B cell (primary cell): ENCODE data around the gene PRDM2. TPM values are rescaled to one million over a fixed set of nuclear protein-coding genes. Genes with fewer than 3 reads are reported as not detected.
A peak's percentile ranks its signal among the peaks of the same experiment; 100 is the strongest.

ENCODE experiments used
- ATAC-seq: fragments of 200-7000 bp; cut with Tn5 transposase; one replicate; pipeline ENCODE4 v1.10.0; 2021; ENCODE audit warnings: low read depth, mild to moderate bottlenecking, moderate number of reproducible peaks, moderate library complexity
- CTCF ChIA-PET: fragments of 350-600 bp; sonication (Branson Sonifier 250); formaldehyde crosslinking; loops from one replicate; lab custom pipeline; 2021; ENCODE audit warnings: antibody characterized with exemption, inconsistent platforms; lab: Charles Lee
- POLR2A ChIA-PET: fragments of 350-600 bp; sonication (Branson Sonifier 250); formaldehyde crosslinking; loops from one replicate; lab custom pipeline; 2021; ENCODE audit warnings: antibody characterized with exemption; lab: Charles Lee
- DNase-seq: peaks from one replicate; pipeline ENCODE4 v3.0.0; 2013
- H2AFZ ChIP-seq: 2 replicates; pipeline ENCODE4 v1.6.1; 2012; ENCODE audit warnings: mild to moderate bottlenecking, low read depth, low read length; ENCODE audit not compliant: insufficient read depth, poor library complexity, severe bottlenecking
- H3K27ac ChIP-seq, 2 donors: 1 replicate in 1 of 2; 2 replicates in 1 of 2; pipeline ENCODE4 v1.5.1; 2012 to 2013; ENCODE audit warnings: low read length in 2 of 2, mild to moderate bottlenecking in 2 of 2, moderate library complexity in 1 of 2
- H3K27me3 ChIP-seq, 4 experiments: fragments of 200-600 bp in 1 of 4; sonication (generic) in 1 of 4; replicated peaks in 1 of 4; 1 replicate in 2 of 4; 2 replicates in 2 of 4; pipeline versions ENCODE4 v1.6.1 to v1.7.0; 2013 to 2016; ENCODE audit warnings: low read length in 3 of 4, mild to moderate bottlenecking in 2 of 4, mixed read lengths in 1 of 4, moderate library complexity in 1 of 4; ENCODE audit not compliant: insufficient read depth in 4 of 4, control insufficient read depth in 3 of 4; ENCODE audit errors: control extremely low read depth in 1 of 4
- H3K36me3 ChIP-seq, 2 experiments: replicated peaks in 1 of 2; 1 replicate in 1 of 2; 2 replicates in 1 of 2; pipeline versions ENCODE4 v1.6.1 to v1.7.1; 2013; ENCODE audit warnings: low read length in 1 of 2; ENCODE audit not compliant: insufficient read depth in 2 of 2, control insufficient read depth in 1 of 2; ENCODE audit errors: control extremely low read depth in 1 of 2, extremely low read depth in 1 of 2
- H3K4me1 ChIP-seq, 2 donors: fragments of 200-600 bp in 1 of 2; sonication (generic) in 1 of 2; 1 replicate in 1 of 2; 2 replicates in 1 of 2; pipeline versions ENCODE4 v1.5.1 to v1.6.1; 2013 to 2017; ENCODE audit warnings: low read length in 2 of 2; ENCODE audit not compliant: control insufficient read depth in 2 of 2, insufficient read depth in 2 of 2
- H3K4me2 ChIP-seq: replicated peaks from 2 replicates; pipeline ENCODE3; 2012; ENCODE audit warnings: mild to moderate bottlenecking, low read depth, low read length; ENCODE audit not compliant: poor library complexity, severe bottlenecking
- H3K4me3 ChIP-seq, 5 experiments: fragments of 200-600 bp in 1 of 5; sonication (generic) in 1 of 5; 1 replicate in 3 of 5; 2 replicates in 2 of 5; pipeline versions ENCODE4 v1.5.1 to v1.7.0; 2011 to 2016; ENCODE audit warnings: low read length in 4 of 5, mild to moderate bottlenecking in 4 of 5, low read depth in 2 of 5, control low read depth in 1 of 5, moderate library complexity in 1 of 5; ENCODE audit not compliant: insufficient read depth in 1 of 5; ENCODE audit errors: control extremely low read depth in 1 of 5, extremely low read depth in 1 of 5
- H3K79me2 ChIP-seq: fragments of 200-600 bp; sonication (generic); one replicate; pipeline ENCODE4 v1.6.0; 2016; ENCODE audit warnings: low read length; ENCODE audit not compliant: control insufficient read depth, insufficient read depth
- H3K9ac ChIP-seq: fragments of 200-600 bp; sonication (generic); 2 replicates; pipeline ENCODE4 v1.6.1; 2017; ENCODE audit warnings: mild to moderate bottlenecking, low read length, moderate library complexity
- H3K9me3 ChIP-seq, 3 donors: one replicate each; pipeline versions ENCODE4 v1.6.1 to v1.7.1; 2013; ENCODE audit warnings: low read length in 2 of 3; ENCODE audit not compliant: control insufficient read depth in 2 of 3, insufficient read depth in 1 of 3; ENCODE audit errors: control extremely low read depth in 1 of 3
- H4K20me1 ChIP-seq: 2 replicates; pipeline ENCODE4 v1.6.0; 2012; ENCODE audit warnings: mild to moderate bottlenecking, low read length; ENCODE audit not compliant: insufficient read depth, control insufficient read depth, poor library complexity, severe bottlenecking
- H3K27ac Mint-ChIP-seq: one replicate; pipeline ENCODE4 v1.8.0; 2021; ENCODE audit warnings: mixed read lengths
- H3K27me3 Mint-ChIP-seq: one replicate; pipeline ENCODE4 v1.8.0; 2021; ENCODE audit warnings: mixed read lengths
- H3K4me1 Mint-ChIP-seq: one replicate; pipeline ENCODE4 v1.8.0; 2021; ENCODE audit warnings: mixed read lengths
- H3K4me3 Mint-ChIP-seq: one replicate; pipeline ENCODE4 v1.8.0; 2021; ENCODE audit warnings: mixed read lengths
- H3K9me3 Mint-ChIP-seq: one replicate; pipeline ENCODE4 v1.8.0; 2022; ENCODE audit warnings: mixed read lengths; ENCODE audit not compliant: insufficient read depth
- CTCF ChIP-seq: fragments of 200-600 bp; IDR thresholded peaks from one replicate; pipeline ENCODE4 v1.8.0; 2022; ENCODE audit warnings: antibody characterized with exemption, mild to moderate bottlenecking
- EZH2 ChIP-seq: IDR thresholded peaks from 2 replicates; pipeline ENCODE4 v1.6.1; 2012; ENCODE audit warnings: borderline replicate concordance, low read depth, mild to moderate bottlenecking, moderate library complexity, low read length; ENCODE audit not compliant: insufficient read depth, poor library complexity, severe bottlenecking
- WGBS: methylation state at CpG from one replicate; pipeline ENCODE4 v1.1.5; 2013; ENCODE audit warnings: missing lambda C conversion rate; ENCODE audit not compliant: insufficient coverage; 5-methylcytosine and 5-hydroxymethylcytosine counted together
- intact Hi-C: fragments of 100-400 bp; cut with micrococcal nuclease; formaldehyde crosslinking; loops from one replicate; pipeline ENCODE4 v1.10.0; 2022
- polyA plus RNA-seq: library from polyadenylated mRNA; depleted of rRNA; stranded (reverse); fragments of >200 nt; gene quantifications from 2 replicates; pipeline ENCODE4 v1.2.3, GENCODE V29; 2012
- total RNA-seq, 2 donors: library from RNA; stranded (reverse); fragments of 120-200 nt in 1 of 2; gene quantifications; 1 replicate in 1 of 2; 2 replicates in 1 of 2; pipeline versions ENCODE4 v1.2.3 to v1.2.4, GENCODE V29; 2013 to 2022

PRDM2 gene
- total and polyA plus RNA-seq, 2 donors (not counting 1 experiment from before 2014, with no cell fraction given), result 50.1 to 432 TPM

DNA sequence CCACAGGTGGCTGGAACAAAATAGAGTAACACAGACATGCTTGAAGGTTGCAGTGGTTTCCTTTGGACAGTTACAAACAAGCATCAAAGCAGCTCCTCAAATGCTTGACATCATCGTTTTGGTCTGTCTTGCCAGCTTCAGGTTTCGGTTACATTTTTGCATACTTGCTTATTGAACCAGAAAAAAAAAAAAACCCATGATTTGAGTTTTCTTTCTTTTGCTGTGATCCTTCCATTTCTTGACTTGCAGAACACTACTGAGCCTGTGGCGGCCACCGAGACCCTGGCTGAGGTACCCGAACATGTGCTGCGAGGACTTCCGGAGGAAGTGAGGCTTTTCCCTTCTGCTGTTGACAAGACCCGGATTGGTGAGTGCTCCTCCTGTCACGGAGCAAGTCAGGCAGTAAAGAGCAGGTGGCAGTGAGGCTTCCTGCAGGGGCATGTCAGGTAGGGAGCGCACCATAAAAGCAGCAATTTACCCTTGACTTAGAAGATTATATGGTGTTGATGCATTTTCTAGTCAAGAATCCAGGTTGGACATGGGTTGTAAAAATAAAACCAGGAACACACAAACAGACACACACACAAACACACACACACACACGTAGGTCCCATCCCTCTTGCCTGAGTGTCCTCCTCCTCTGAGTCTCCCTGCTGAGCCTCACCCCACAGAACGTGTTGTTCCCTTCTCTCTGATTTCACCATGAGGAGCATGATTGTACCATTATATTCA, 30.9 kb downstream of the PRDM2 start:
- no peaks in the 10 kb centered on the region for H3K27me3 Mint-ChIP-seq
- H3K27ac Mint-ChIP-seq, result peak overlapping the region; percentile 93
- H3K4me3 Mint-ChIP-seq, result peak overlapping the region; percentile 81
- peak; percentile 88 for ATAC-seq
- H3K9me3 ChIP-seq, result no peaks in the 10 kb centered on the region
- no peak overlapping the region for H2AFZ ChIP-seq
- intact Hi-C loops, result loop anchor here (1.0 kb wide), 5 partner anchors 18 to 89 kb away; no protein-coding TSS in a partner anchor
- peak overlapping the region; percentile 63 for H3K9ac ChIP-seq
- CTCF ChIA-PET, result interaction anchor here (0.8 to 11.7 kb wide), 7 partner anchors 9 to 62 kb away, joined by 3 to 339 read pairs (median 4); no protein-coding TSS in a partner anchor
- WGBS, result 3% methylated on average over 11 of the region's 12 CpGs
- DNase-seq, result peak; percentile 97
- peaks cover 73% of the 10 kb centered on the region for H3K79me2 ChIP-seq
- no peaks in the 10 kb centered on the region for H3K9me3 Mint-ChIP-seq
- H3K36me3 ChIP-seq, result peaks cover 0 to 24% of the 10 kb centered on the region in 2 experiments
- H3K4me1 Mint-ChIP-seq, result peaks cover 96% of the 10 kb centered on the region
- H3K27ac ChIP-seq, result peak overlapping the region; percentile 98 to 99
- no peaks in the 10 kb centered on the region for H4K20me1 ChIP-seq
- no peaks in the 10 kb centered on the region for H3K27me3 ChIP-seq
- TF ChIP-seq EZH2, result no peak
- peak; percentile 31 for TF ChIP-seq CTCF
- H3K4me1 ChIP-seq, result peaks cover 84 to 95% of the 10 kb centered on the region in 2 donors
- H3K4me2 ChIP-seq, result peak overlapping the region; percentile 72
- peak overlapping the region; percentile 12 to 51 (median 34) for H3K4me3 ChIP-seq
- POLR2A ChIA-PET, result interaction anchor here (0.6 to 7.9 kb wide), 12 partner anchors 12 to 70 kb away, joined by 3 to 84 read pairs (median 7); no protein-coding TSS in a partner anchor

DNA sequence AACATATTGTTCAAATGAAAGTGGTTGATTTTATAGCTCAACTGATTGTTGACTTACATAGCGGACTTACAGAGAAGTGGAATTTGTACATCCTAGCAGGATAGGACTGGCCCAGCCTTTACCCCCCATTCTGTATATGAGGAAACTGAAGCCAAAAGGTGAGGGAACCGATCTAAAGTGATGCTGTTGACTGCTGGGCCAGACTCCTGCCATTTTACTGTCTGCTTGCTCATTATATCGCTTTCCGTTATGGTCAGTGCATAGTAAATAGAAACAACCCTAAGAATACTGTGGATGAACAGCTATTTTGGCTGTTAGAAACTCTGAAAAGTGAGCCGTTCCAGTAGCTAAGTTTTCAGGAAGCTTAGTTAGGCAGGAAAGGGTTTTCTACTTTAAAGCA, 31.9 kb downstream of the PRDM2 start:
- no peak for DNase-seq
- Histone ChIP-seq H2AFZ (no peak overlapping the region), H3K9me3 (no peaks in the 10 kb centered on the region), H3K9ac (peak overlapping the region; percentile 49), H3K79me2 (peaks cover 69% of the 10 kb centered on the region), H3K27ac (peak overlapping the region; percentile 91 to 99), H3K4me3 (peak overlapping the region in 1 of 5 experiments; percentile 51), H3K36me3 (peaks cover 0 to 27% of the 10 kb centered on the region in 2 experiments), H4K20me1 (no peaks in the 10 kb centered on the region), H3K4me1 (peaks cover 74 to 86% of the 10 kb centered on the region in 2 donors), H3K27me3 (no peaks in the 10 kb centered on the region), H3K4me2 (peak overlapping the region; percentile 72)
- no peak for TF ChIP-seq CTCF
- no peak for TF ChIP-seq EZH2
- no peaks in the 10 kb centered on the region for H3K9me3 Mint-ChIP-seq
- H3K27ac Mint-ChIP-seq, result peak overlapping the region; percentile 91
- no peaks in the 10 kb centered on the region for H3K27me3 Mint-ChIP-seq
- no CpG with 5 or more reads among the region's 5 CpGs for WGBS
- H3K4me1 Mint-ChIP-seq, result peaks cover 88% of the 10 kb centered on the region
- ChIA-PET CTCF (interaction anchor here (0.7 to 11.7 kb wide), 9 partner anchors 10 to 63 kb away, joined by 3 to 265 read pairs (median 3); no protein-coding TSS in a partner anchor), POLR2A (interaction anchor here (1.0 to 7.9 kb wide), 3 partner anchors 16 to 29 kb away, joined by 8 to 84 read pairs (median 17); no protein-coding TSS in a partner anchor)
- H3K4me3 Mint-ChIP-seq, result peak overlapping the region; percentile 82
- intact Hi-C loops, result loop anchor here (1.0 kb wide), 4 partner anchors 17 to 90 kb away; no protein-coding TSS in a partner anchor
- no peak for ATAC-seq
